Fibroblast of skin of back (primary cell): ENCODE measurements around the gene ASCL4. TPM values are rescaled to one million over a fixed set of nuclear protein-coding genes. Genes with fewer than 3 reads are reported as not detected.
"Not testable (repeated sequence)": the region's sequence is repeated elsewhere in the genome, so short reads cannot be mapped to it uniquely, and the experiment has no call there.

Experiments used
- DNase-seq: peaks from one replicate; pipeline ENCODE4 v3.0.0-alpha.2; 2013
- polyA plus RNA-seq, 2 experiments: library from polyadenylated mRNA; unstranded; fragments of 120-200 nt; gene quantifications; one replicate each; pipeline ENCODE4 v1.2.1, GENCODE V29; 2013; ENCODE audit not compliant: insufficient read length in 2 of 2

The ASCL4 gene
- polyA plus RNA-seq (2013, experiment 1 of 2; ENCODE audit: insufficient read length), result not detected
- not detected for polyA plus RNA-seq (2013, experiment 2 of 2; ENCODE audit: insufficient read length)

- no peak for DNase-seq
Measured at GRCh38 chr12:107774349-107775029, at the start of gene ASCL4. TSS of gene ASCL4 (plus strand) at chr12:107774704. CDS start at chr12:107775219, 515 bp downstream.

GRCh38 chr12:107727327-107727726, 47.2 kb upstream of the ASCL4 start:
- DNase-seq, result not testable (repeated sequence)

- DNase-seq, result not testable (repeated sequence)
Measured at GRCh38 chr12:107727742-107728141, 46.8 kb upstream of the ASCL4 start.

GRCh38 chr12:107730618-107731341, 43.7 kb upstream of the ASCL4 start:
- no peak for DNase-seq

- DNase-seq, result no peak
Measured at GRCh38 chr12:107731366-107731765, 43.1 kb upstream of the ASCL4 start.

GRCh38 chr12:107732365-107732764, 42.1 kb upstream of the ASCL4 start:
- no peak for DNase-seq

- no peak for DNase-seq
Measured at GRCh38 chr12:107734139-107734538, 40.4 kb upstream of the ASCL4 start.

GRCh38 chr12:107735763-107736162, 38.7 kb upstream of the ASCL4 start:
- no peak for DNase-seq

GRCh38 chr12:107736914-107737313, 37.6 kb upstream of the ASCL4 start:
- DNase-seq, result no peak

- DNase-seq, result peak; percentile 87
Measured at GRCh38 chr12:107748472-107748871, 26.0 kb upstream of the ASCL4 start.

GRCh38 chr12:107749083-107749482, 25.4 kb upstream of the ASCL4 start:
- peak; percentile 79 for DNase-seq

- DNase-seq, result peak; percentile 76
Measured at GRCh38 chr12:107759410-107759809, 15.1 kb upstream of the ASCL4 start.

- DNase-seq, result peak; percentile 10
Measured at GRCh38 chr12:107760207-107760808, 14.2 kb upstream of the ASCL4 start.

GRCh38 chr12:107760809-107761501, 13.5 kb upstream of the ASCL4 start, which contains the start of gene PRDM4:
TSS of gene PRDM4 (minus strand) at chr12:107761137. CDS start at chr12:107760515, 622 bp downstream.
- peak; percentile 95 for DNase-seq

- DNase-seq, result no peak
Measured at GRCh38 chr12:107761502-107761904, 13.0 kb upstream of the ASCL4 start.

GRCh38 chr12:107762874-107763273, 11.6 kb upstream of the ASCL4 start:
- DNase-seq, result no peak

- DNase-seq, result no peak
Measured at GRCh38 chr12:107764626-107765025, 9.9 kb upstream of the ASCL4 start.

GRCh38 chr12:107765316-107765715, 9.2 kb upstream of the ASCL4 start:
- DNase-seq, result no peak

- no peak for DNase-seq
Measured at GRCh38 chr12:107767466-107767865, 7.0 kb upstream of the ASCL4 start.

- no peak for DNase-seq
Measured at GRCh38 chr12:107775093-107775721, 703 bp downstream of the ASCL4 start.

GRCh38 chr12:107776171-107776570, 1.7 kb downstream of the ASCL4 start:
- DNase-seq, result no peak

GRCh38 chr12:107778383-107779025, 4.0 kb downstream of the ASCL4 start:
- no peak for DNase-seq
